ENCODE results near the gene RAP1GDS1.
"Not testable (repeated sequence)": the region's sequence is repeated elsewhere in the genome, so short reads cannot be mapped to it uniquely, and the experiment has no call there.

DNA sequence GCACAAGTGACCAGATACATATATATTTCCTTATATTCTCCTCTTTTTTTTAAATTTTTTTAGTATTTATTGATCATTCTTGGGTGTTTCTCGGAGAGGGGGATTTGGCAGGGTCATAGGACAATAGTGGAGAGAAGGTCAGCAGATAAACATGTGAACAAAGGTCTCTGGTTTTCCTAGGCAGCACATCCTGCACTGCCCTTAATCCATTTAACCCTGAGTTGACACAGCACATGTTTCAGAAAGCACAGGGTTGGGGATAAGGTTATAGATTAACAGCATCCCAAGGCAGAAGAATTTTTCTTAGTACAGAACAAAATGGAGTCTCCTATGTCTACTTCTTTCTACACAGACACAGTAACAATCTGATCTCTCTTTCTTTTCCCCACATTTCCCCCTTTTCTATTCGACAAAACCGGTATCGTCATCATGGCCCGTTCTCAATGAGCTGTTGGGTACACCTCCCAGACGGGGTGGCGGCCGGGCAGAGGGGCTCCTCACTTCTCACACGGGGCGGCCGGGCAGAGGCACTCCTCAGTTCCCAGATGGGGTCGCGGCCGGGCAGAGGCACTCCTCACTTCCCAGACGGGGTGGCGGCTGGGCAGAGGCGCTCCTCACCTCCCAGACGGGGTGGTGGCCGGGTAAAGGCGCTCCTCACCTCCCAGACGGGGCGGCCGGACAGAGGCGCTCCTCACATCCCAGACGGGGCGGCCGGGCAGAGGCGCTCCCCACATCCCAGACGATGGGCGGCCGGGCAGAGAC, 68.9 kb downstream of the RAP1GDS1 start:
- not testable (repeated sequence) for TF ChIP-seq CTCF (IDR thresholded peaks at IDR 0.05 in 4 of 5, conservative IDR thresholded peaks at IDR 0.05 in 1 of 5); POLR2A (IDR thresholded peaks at IDR 0.05)
